Liver (tissue), 3 donors: Measurements from ENCODE around the gene DDX4.
A peak's percentile ranks its signal among the peaks of the same experiment; 100 is the strongest.

Experiments used
- ATF3 ChIP-seq: IDR thresholded peaks from 2 replicates; pipeline ENCODE4 v1.6.1; 2016; ENCODE audit warnings: antibody characterized with exemption
- CTCF ChIP-seq: fragments of 150-350 bp; IDR thresholded peaks from 2 replicates; pipeline ENCODE4 v1.5.1; 2017; ENCODE audit warnings: improper control_type of control experiment, low read depth, low read length; ENCODE audit not compliant: missing input control
- EGR1 ChIP-seq, 2 donors: IDR thresholded peaks; 2 replicates each; pipeline ENCODE4 v1.6.1; 2016 to 2018; ENCODE audit warnings: antibody characterized with exemption in 2 of 2, low read depth in 2 of 2
- FOXA1 ChIP-seq: IDR thresholded peaks from 2 replicates; pipeline ENCODE4 v1.6.1; 2016; ENCODE audit warnings: antibody characterized with exemption
- MAX ChIP-seq: IDR thresholded peaks from 2 replicates; pipeline ENCODE4 v1.6.1; 2016; ENCODE audit warnings: antibody characterized with exemption
- NR2F2 ChIP-seq: IDR thresholded peaks from 2 replicates; pipeline ENCODE4 v1.6.1; 2016; ENCODE audit warnings: antibody characterized with exemption
- RAD21 ChIP-seq, 2 donors: IDR thresholded peaks; 2 replicates each; pipeline ENCODE4 v1.6.1; 2016; ENCODE audit warnings: antibody characterized with exemption in 2 of 2, mild to moderate bottlenecking in 2 of 2
- REST ChIP-seq: IDR thresholded peaks from 2 replicates; pipeline ENCODE4 v1.6.1; 2016; ENCODE audit warnings: antibody characterized with exemption, mild to moderate bottlenecking
- SP1 ChIP-seq: IDR thresholded peaks from 2 replicates; pipeline ENCODE4 v1.6.1; 2018; ENCODE audit warnings: antibody characterized with exemption, mild to moderate bottlenecking
- TAF1 ChIP-seq: conservative IDR thresholded peaks from 2 replicates; pipeline ENCODE4 v1.6.1; 2016; ENCODE audit warnings: antibody characterized with exemption, mild to moderate bottlenecking
- YY1 ChIP-seq: IDR thresholded peaks from 2 replicates; pipeline ENCODE4 v1.6.1; 2016; ENCODE audit warnings: antibody characterized with exemption, mild to moderate bottlenecking
- donor health status: healthy.
- donor health status: healthy.

- TF ChIP-seq CTCF: no peak
- no peak for TF ChIP-seq REST
- no peak for TF ChIP-seq SP1
- no peak for TF ChIP-seq YY1
- TF ChIP-seq MAX: no peak
- TF ChIP-seq ATF3: no peak
- no peak for TF ChIP-seq NR2F2
- peak in 1 of 2 donors; percentile 17 for TF ChIP-seq RAD21 (IDR thresholded peaks at IDR 0.05)
- TF ChIP-seq FOXA1: no peak
- TF ChIP-seq EGR1 (IDR thresholded peaks at IDR 0.05; ENCODE audit: low read depth in 2 of 2): no peak
- TF ChIP-seq TAF1: no peak
These were observed 36.3 kb upstream of the DDX4 start for GRCh38 chr5:55701462-55702103.
